ENCODE data around the gene PITPNC1. TPM values are rescaled to one million over a fixed set of nuclear protein-coding genes. Genes with fewer than 3 reads are reported as not detected.

PITPNC1 gene
- total RNA-seq, 1 experiment from 2014 or later = 35.5 TPM

- Histone ChIP-seq H3K4me3 (ENCODE audit: low read depth, low read length, poor library complexity, severe bottlenecking) (no peak overlapping the region), H3K9me3 (ENCODE audit: low read depth, low read length, poor library complexity, severe bottlenecking) (no peaks in the 10 kb centered on the region), H3K27me3 (replicated peaks; ENCODE audit: insufficient read depth, low read depth, low read length, poor library complexity) (no peaks in the 10 kb centered on the region), H3K4me1 (ENCODE audit: insufficient read depth, low read length, poor library complexity, severe bottlenecking) (no peaks in the 10 kb centered on the region), H3K27ac (ENCODE audit: low read depth, low read length, poor library complexity, severe bottlenecking) (no peak overlapping the region), H3K36me3 (ENCODE audit: insufficient read depth, low read length, poor library complexity, severe bottlenecking) (no peaks in the 10 kb centered on the region)
- POLR2A ChIA-PET (ENCODE audit: low non-redundant PET) = no interaction called here
- DNase-seq (ENCODE audit: low spot score) = no peak
- no TSS peak for BruUV-seq (replicated peaks)
- intact Hi-C loops (cut with micrococcal nuclease; ENCODE audit: unreplicated experiment) = no loop called here
- CTCF ChIA-PET = no interaction called here
- TF ChIP-seq EZH2 (IDR thresholded peaks at IDR 0.05; ENCODE audit: borderline replicate concordance, low read depth, low read length, poor library complexity, severe bottlenecking) = no peak
- TF ChIP-seq CTCF (conservative IDR thresholded peaks at IDR 0.05; ENCODE audit: low read depth, low read length) = no peak
Measured at GRCh38 chr17:67528751-67529436, 151.8 kb downstream of the PITPNC1 start.

DNA sequence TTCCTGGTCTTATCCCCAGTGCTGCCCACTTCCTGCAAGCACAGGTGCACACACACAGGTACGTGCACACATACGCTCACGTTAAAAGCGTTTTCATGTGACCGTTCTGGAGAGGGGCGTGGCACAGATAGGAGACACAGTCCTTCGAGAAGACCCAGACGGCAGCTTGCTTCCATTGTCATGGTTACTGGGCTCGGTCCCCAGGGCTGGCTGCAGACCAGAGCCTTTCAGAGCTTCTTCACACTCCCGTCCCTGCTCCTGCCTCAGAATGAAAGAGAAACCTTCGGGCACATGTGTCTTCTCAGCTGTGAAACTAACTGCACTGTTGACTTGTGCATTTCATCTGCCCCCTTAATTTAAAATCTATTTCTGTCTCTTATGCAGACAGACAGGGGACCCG, 154.2 kb downstream of the PITPNC1 start:
- CTCF ChIA-PET = interaction anchor here (0.6 kb wide), 1 partner anchor 157 kb away, joined by 3 read pairs; no protein-coding TSS in a partner anchor
- Histone ChIP-seq H3K27ac (ENCODE audit: low read depth, low read length, poor library complexity, severe bottlenecking) (no peak overlapping the region), H3K36me3 (ENCODE audit: insufficient read depth, low read length, poor library complexity, severe bottlenecking) (no peaks in the 10 kb centered on the region), H3K4me1 (ENCODE audit: insufficient read depth, low read length, poor library complexity, severe bottlenecking) (no peaks in the 10 kb centered on the region), H3K27me3 (replicated peaks; ENCODE audit: insufficient read depth, low read depth, low read length, poor library complexity) (no peaks in the 10 kb centered on the region), H3K4me3 (ENCODE audit: low read depth, low read length, poor library complexity, severe bottlenecking) (no peak overlapping the region), H3K9me3 (ENCODE audit: low read depth, low read length, poor library complexity, severe bottlenecking) (no peaks in the 10 kb centered on the region)
- intact Hi-C loops (cut with micrococcal nuclease; ENCODE audit: unreplicated experiment) = no loop called here
- POLR2A ChIA-PET (ENCODE audit: low non-redundant PET) = no interaction called here
- no peak for DNase-seq (ENCODE audit: low spot score)
- BruUV-seq (replicated peaks) = no TSS peak
- TF ChIP-seq CTCF (conservative IDR thresholded peaks at IDR 0.05; ENCODE audit: low read depth, low read length) = no peak
- TF ChIP-seq EZH2 (IDR thresholded peaks at IDR 0.05; ENCODE audit: borderline replicate concordance, low read depth, low read length, poor library complexity, severe bottlenecking) = no peak

- Histone ChIP-seq H3K4me1 (ENCODE audit: insufficient read depth, low read length, poor library complexity, severe bottlenecking) (no peaks in the 10 kb centered on the region), H3K4me3 (ENCODE audit: low read depth, low read length, poor library complexity, severe bottlenecking) (no peak overlapping the region), H3K9me3 (ENCODE audit: low read depth, low read length, poor library complexity, severe bottlenecking) (no peaks in the 10 kb centered on the region), H3K27ac (ENCODE audit: low read depth, low read length, poor library complexity, severe bottlenecking) (no peak overlapping the region), H3K27me3 (replicated peaks; ENCODE audit: insufficient read depth, low read depth, low read length, poor library complexity) (no peaks in the 10 kb centered on the region), H3K36me3 (ENCODE audit: insufficient read depth, low read length, poor library complexity, severe bottlenecking) (no peaks in the 10 kb centered on the region)
- POLR2A ChIA-PET (ENCODE audit: low non-redundant PET) = no interaction called here
- CTCF ChIA-PET = no interaction called here
- DNase-seq (ENCODE audit: low spot score) = no peak
- intact Hi-C loops (cut with micrococcal nuclease; ENCODE audit: unreplicated experiment) = no loop called here
- no TSS peak for BruUV-seq (replicated peaks)
- TF ChIP-seq EZH2 (IDR thresholded peaks at IDR 0.05; ENCODE audit: borderline replicate concordance, low read depth, low read length, poor library complexity, severe bottlenecking) (no peak), CTCF (conservative IDR thresholded peaks at IDR 0.05; ENCODE audit: low read depth, low read length) (no peak)
Measured at GRCh38 chr17:67532326-67532871, 155.3 kb downstream of the PITPNC1 start.

Data from A673 (cell line).